Esophagus (tissue), 2 donors: ENCODE data around the gene STYK1. TPM values are rescaled to one million over a fixed set of nuclear protein-coding genes. Genes with fewer than 3 reads are reported as not detected.
"Not testable (repeated sequence)": the region's sequence is repeated elsewhere in the genome, so short reads cannot be mapped to it uniquely, and the experiment has no call there.

Experiments
- H3K27ac ChIP-seq, 2 donors: one replicate each; pipeline ENCODE4 v1.5.1; 2013; ENCODE audit warnings: low read depth in 2 of 2, mild to moderate bottlenecking in 2 of 2, inconsistent platforms in 1 of 2, low read length in 1 of 2, moderate library complexity in 1 of 2
- H3K27me3 ChIP-seq, 2 donors: one replicate each; pipeline ENCODE4 v1.6.1; 2013; ENCODE audit warnings: low read length in 2 of 2, control low read depth in 1 of 2, mild to moderate bottlenecking in 1 of 2; ENCODE audit not compliant: insufficient read depth in 2 of 2, control insufficient read depth in 1 of 2
- H3K36me3 ChIP-seq, 2 donors: one replicate each; pipeline ENCODE4 v1.6.1; 2013; ENCODE audit warnings: low read length in 1 of 2; ENCODE audit not compliant: control insufficient read depth in 2 of 2, insufficient read depth in 2 of 2
- H3K4me1 ChIP-seq, 2 donors: one replicate each; pipeline ENCODE4 v1.6.1; 2013; ENCODE audit warnings: low read length in 1 of 2; ENCODE audit not compliant: control insufficient read depth in 2 of 2, insufficient read depth in 2 of 2
- H3K4me3 ChIP-seq, 2 donors: one replicate each; pipeline ENCODE4 v1.5.1; 2013; ENCODE audit warnings: low read length in 2 of 2, mild to moderate bottlenecking in 2 of 2, low read depth in 1 of 2, moderate library complexity in 1 of 2
- H3K9me3 ChIP-seq, 2 donors: one replicate each; pipeline ENCODE4 v1.6.1; 2013; ENCODE audit warnings: mild to moderate bottlenecking in 2 of 2, low read depth in 1 of 2, low read length in 1 of 2, moderate library complexity in 1 of 2; ENCODE audit not compliant: control insufficient read depth in 2 of 2, insufficient read depth in 1 of 2
- WGBS, 2 donors: extraction: QIAGEN DNeasy Blood & Tissue Kit; methylation state at CpG; one replicate each; pipeline ENCODE4 v1.1.7; 2013; 5-methylcytosine and 5-hydroxymethylcytosine counted together
- polyA plus RNA-seq, 2 donors: library from polyadenylated mRNA; stranded (reverse); fragments of 200-250 nt; gene quantifications; one replicate each; pipeline ENCODE4 v1.2.3, GENCODE V29; 2013
- donor health status: healthy with polysubstance abuse.
- donor health status: Bipolar disorder and iron deficiency.

Gene STYK1
- polyA plus RNA-seq, 2 donors: 5.4 to 7.0 TPM

GRCh38 chr12:10590966-10591365, 82.9 kb downstream of the STYK1 start:
- no peaks in the 10 kb centered on the region for H3K27me3 ChIP-seq
- H3K4me1 ChIP-seq: no peaks in the 10 kb centered on the region
- H3K4me3 ChIP-seq: no peak overlapping the region
- 93 to 94% methylated on average over 3 of the region's 3 CpGs for WGBS, 2 donors
- H3K36me3 ChIP-seq: no peaks in the 10 kb centered on the region
- no peaks in the 10 kb centered on the region for H3K9me3 ChIP-seq
- no peak overlapping the region for H3K27ac ChIP-seq

DNA sequence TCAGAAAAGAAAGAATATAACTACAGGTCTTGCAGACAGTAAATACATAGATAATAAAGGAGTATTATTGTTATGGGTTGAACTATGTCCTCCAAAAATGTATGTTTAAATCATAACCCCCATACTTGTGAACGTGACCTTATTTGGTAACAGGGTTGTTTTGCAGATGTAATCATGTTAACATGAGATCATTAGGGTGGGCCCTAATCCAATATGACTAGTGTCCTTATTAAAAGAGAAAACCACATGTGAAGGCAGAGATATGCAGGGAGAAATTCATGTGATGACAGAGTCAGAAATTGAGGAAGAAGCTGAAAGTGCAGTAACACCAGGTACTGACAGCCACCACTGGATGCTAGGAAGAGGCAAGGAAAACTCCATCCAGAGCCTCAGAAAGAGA, 89.4 kb downstream of the STYK1 start:
- Histone ChIP-seq H3K27ac (no peak overlapping the region), H3K4me3 (no peak overlapping the region), H3K36me3 (no peaks in the 10 kb centered on the region), H3K9me3 (no peaks in the 10 kb centered on the region), H3K4me1 (no peaks in the 10 kb centered on the region), H3K27me3 (no peaks in the 10 kb centered on the region)
- WGBS, 2 donors: 71 to 83% methylated on average over 1 of the region's 1 CpG

GRCh38 chr12:10582704-10583103, 91.1 kb downstream of the STYK1 start:
- H3K36me3 ChIP-seq: no peaks in the 10 kb centered on the region
- no peak overlapping the region for H3K27ac ChIP-seq
- no peak overlapping the region for H3K4me3 ChIP-seq
- H3K4me1 ChIP-seq: no peaks in the 10 kb centered on the region
- 89 to 93% methylated on average over 3 of the region's 3 CpGs for WGBS, 2 donors
- no peaks in the 10 kb centered on the region for H3K27me3 ChIP-seq
- no peaks in the 10 kb centered on the region for H3K9me3 ChIP-seq

- not testable (repeated sequence) for H3K4me1 ChIP-seq, H3K36me3 ChIP-seq, H3K27me3 ChIP-seq, H3K9me3 ChIP-seq, H3K27ac ChIP-seq, H3K4me3 ChIP-seq
- 84 to 94% methylated on average over 3 of the region's 3 CpGs for WGBS, 2 donors
Measured at GRCh38 chr12:10582133-10582532, 91.7 kb downstream of the STYK1 start.

GRCh38 chr12:10574307-10574706, 99.5 kb downstream of the STYK1 start:
- Histone ChIP-seq H3K4me3 (no peak overlapping the region), H3K27me3 (no peaks in the 10 kb centered on the region), H3K36me3 (no peaks in the 10 kb centered on the region), H3K27ac (no peak overlapping the region), H3K4me1 (no peaks in the 10 kb centered on the region), H3K9me3 (no peaks in the 10 kb centered on the region)
- WGBS, 2 donors: 70 to 83% methylated on average over 2 of the region's 2 CpGs

DNA sequence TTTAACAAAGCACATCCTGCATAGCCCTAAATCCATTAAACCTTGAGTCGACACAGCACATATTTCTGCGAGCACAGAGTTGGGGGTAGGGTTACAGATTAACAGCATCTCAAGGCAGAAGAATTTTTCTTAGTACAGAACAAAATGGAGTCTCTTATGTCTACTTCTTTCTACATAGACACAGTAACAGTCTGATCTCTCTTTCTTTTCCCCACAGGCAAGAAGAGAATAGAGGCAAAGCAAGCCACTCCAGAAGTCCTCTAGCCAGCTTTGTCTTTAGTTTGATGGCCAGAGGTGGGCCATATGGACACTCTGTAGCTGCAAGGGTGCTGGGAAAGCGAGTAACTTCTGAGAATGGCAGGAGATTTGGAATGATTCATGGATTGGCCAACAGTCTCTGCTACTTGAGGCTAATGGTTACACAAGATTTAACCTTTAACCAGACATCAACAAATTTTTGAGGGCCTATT, 101.8 kb downstream of the STYK1 start:
- H3K4me1 ChIP-seq, H3K27ac ChIP-seq, H3K36me3 ChIP-seq, H3K9me3 ChIP-seq, H3K27me3 ChIP-seq, H3K4me3 ChIP-seq: not testable (repeated sequence)
- WGBS, 2 donors: 51 to 55% methylated on average over 3 of the region's 3 CpGs

DNA sequence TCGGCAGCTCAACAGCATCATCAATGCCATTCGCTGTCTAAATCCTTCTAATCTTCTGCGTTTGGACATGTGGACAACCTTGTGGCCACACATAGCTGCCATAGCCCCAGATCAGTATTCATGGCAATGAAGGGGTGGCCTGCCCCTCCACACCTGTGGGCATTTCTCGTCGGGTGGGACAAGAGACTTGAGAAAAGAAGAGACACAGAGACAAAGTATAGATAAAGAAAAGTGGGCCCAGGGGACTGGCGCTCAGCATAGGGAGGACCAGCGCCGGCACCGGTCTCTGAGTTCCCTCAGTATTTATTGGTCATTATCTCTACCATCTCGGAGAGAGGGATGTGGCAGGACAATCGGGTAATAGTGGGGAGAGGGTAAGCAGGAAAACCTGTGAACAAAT, 102.7 kb downstream of the STYK1 start:
- no peak overlapping the region for H3K27ac ChIP-seq
- H3K4me1 ChIP-seq: no peaks in the 10 kb centered on the region
- 90 to 95% methylated on average over 11 of the region's 11 CpGs for WGBS, 2 donors
- no peaks in the 10 kb centered on the region for H3K27me3 ChIP-seq
- H3K36me3 ChIP-seq: no peaks in the 10 kb centered on the region
- no peak overlapping the region for H3K4me3 ChIP-seq
- no peaks in the 10 kb centered on the region for H3K9me3 ChIP-seq

Other genes starting within 250 kb of the STYK1 start
- gene KLRC2, start 238.0 kb downstream of the STYK1 start, polyA plus RNA-seq: under 1 TPM; 0.24 to 0.75 TPM
- under 1 TPM; 0.65 to 0.78 TPM for gene KLRC1, start 220.7 kb downstream of the STYK1 start, polyA plus RNA-seq
- gene EIF2S3B, start 168.2 kb downstream of the STYK1 start, polyA plus RNA-seq: under 1 TPM; 0.32 to 0.45 TPM
- gene MAGOHB, start 60.4 kb downstream of the STYK1 start, polyA plus RNA-seq: 10 to 100 TPM; 16.4 to 27.0 TPM
- gene YBX3, start 49.3 kb upstream of the STYK1 start, polyA plus RNA-seq: 100 to 1,000 TPM; 399 to 433 TPM
- not detected for gene TAS2R7, start 128.6 kb upstream of the STYK1 start, polyA plus RNA-seq
- not detected for gene TAS2R8, start 133.2 kb upstream of the STYK1 start, polyA plus RNA-seq
- not detected for gene TAS2R9, start 136.1 kb upstream of the STYK1 start, polyA plus RNA-seq
- not detected for gene TAS2R10, start 152.3 kb upstream of the STYK1 start, polyA plus RNA-seq
- 1 to 10 TPM; 2.1 to 3.3 TPM for gene PRR4, start 175.4 kb upstream of the STYK1 start, polyA plus RNA-seq
- 1 to 10 TPM in 1 of 2 donors, under 1 TPM in 1; 0.35 to 1.3 TPM for gene PRH1, start 210.2 kb upstream of the STYK1 start, polyA plus RNA-seq
- not detected for gene TAS2R13, start 235.5 kb upstream of the STYK1 start, polyA plus RNA-seq